Measurements from ENCODE around the gene RFX1. TPM values are rescaled to one million over a fixed set of nuclear protein-coding genes. Genes with fewer than 3 reads are reported as not detected.

RFX1 gene
- total and polyA plus RNA-seq, 2 of the 13 experiments (the other 11 are each of a cell fraction or from before 2014, with no cell fraction given), result 1.1 to 1.3 TPM

DNA sequence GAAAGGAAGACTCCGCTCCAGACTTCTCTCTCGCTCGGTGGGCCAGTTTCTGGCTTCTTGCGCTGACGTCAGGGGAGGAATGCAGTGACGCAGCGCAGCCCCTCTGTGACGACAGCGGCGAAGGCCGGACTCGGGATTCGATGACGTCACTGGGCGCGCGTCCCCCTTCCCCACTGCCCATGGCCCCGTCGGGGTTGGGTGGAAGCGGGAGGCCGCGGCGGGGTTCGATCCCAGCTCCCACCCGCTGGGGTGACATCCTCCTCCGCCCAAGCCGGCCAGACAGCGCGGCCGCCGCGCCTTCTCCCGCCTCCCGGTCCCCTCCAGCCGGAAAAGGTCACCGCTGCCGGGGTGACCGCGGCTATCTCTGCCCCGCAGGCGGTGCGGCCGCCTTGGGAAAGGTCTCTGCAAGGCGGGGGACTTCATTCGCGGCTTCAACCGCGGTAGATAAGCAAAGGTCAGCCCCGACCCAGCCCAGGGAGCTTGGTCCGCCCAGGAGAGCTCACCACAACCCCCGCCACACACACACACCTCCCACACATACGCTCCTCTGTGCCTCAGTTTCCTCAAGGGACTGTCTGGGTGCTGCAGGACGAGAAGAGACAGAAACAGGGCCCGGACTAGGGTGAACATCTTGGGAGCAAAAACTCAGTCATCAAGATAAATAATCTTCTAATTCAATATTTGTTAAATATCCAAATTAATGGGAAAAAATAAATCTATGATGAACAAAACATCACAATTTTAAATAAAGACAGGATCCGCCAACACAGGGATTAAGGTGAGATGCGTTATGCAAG, 844 bp upstream of the RFX1 start (continued):
- TF ChIP-seq, protein P1, sequence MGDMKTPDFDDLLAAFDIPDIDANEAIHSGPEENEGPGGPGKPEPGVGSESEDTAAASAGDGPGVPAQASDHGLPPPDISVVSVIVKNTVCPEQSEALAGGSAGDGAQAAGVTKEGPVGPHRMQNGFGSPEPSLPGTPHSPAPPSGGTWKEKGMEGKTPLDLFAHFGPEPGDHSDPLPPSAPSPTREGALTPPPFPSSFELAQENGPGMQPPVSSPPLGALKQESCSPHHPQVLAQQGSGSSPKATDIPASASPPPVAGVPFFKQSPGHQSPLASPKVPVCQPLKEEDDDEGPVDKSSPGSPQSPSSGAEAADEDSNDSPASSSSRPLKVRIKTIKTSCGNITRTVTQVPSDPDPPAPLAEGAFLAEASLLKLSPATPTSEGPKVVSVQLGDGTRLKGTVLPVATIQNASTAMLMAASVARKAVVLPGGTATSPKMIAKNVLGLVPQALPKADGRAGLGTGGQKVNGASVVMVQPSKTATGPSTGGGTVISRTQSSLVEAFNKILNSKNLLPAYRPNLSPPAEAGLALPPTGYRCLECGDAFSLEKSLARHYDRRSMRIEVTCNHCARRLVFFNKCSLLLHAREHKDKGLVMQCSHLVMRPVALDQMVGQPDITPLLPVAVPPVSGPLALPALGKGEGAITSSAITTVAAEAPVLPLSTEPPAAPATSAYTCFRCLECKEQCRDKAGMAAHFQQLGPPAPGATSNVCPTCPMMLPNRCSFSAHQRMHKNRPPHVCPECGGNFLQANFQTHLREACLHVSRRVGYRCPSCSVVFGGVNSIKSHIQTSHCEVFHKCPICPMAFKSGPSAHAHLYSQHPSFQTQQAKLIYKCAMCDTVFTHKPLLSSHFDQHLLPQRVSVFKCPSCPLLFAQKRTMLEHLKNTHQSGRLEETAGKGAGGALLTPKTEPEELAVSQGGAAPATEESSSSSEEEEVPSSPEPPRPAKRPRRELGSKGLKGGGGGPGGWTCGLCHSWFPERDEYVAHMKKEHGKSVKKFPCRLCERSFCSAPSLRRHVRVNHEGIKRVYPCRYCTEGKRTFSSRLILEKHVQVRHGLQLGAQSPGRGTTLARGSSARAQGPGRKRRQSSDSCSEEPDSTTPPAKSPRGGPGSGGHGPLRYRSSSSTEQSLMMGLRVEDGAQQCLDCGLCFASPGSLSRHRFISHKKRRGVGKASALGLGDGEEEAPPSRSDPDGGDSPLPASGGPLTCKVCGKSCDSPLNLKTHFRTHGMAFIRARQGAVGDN (CRISPR knock-in tag; IDR thresholded peaks at IDR 0.05), result peak; percentile 86
- no peak for TF ChIP-seq HNRNPUL1 (IDR thresholded peaks at IDR 0.05; ENCODE audit: low read depth, low read length)
- TF ChIP-seq, protein P2, sequence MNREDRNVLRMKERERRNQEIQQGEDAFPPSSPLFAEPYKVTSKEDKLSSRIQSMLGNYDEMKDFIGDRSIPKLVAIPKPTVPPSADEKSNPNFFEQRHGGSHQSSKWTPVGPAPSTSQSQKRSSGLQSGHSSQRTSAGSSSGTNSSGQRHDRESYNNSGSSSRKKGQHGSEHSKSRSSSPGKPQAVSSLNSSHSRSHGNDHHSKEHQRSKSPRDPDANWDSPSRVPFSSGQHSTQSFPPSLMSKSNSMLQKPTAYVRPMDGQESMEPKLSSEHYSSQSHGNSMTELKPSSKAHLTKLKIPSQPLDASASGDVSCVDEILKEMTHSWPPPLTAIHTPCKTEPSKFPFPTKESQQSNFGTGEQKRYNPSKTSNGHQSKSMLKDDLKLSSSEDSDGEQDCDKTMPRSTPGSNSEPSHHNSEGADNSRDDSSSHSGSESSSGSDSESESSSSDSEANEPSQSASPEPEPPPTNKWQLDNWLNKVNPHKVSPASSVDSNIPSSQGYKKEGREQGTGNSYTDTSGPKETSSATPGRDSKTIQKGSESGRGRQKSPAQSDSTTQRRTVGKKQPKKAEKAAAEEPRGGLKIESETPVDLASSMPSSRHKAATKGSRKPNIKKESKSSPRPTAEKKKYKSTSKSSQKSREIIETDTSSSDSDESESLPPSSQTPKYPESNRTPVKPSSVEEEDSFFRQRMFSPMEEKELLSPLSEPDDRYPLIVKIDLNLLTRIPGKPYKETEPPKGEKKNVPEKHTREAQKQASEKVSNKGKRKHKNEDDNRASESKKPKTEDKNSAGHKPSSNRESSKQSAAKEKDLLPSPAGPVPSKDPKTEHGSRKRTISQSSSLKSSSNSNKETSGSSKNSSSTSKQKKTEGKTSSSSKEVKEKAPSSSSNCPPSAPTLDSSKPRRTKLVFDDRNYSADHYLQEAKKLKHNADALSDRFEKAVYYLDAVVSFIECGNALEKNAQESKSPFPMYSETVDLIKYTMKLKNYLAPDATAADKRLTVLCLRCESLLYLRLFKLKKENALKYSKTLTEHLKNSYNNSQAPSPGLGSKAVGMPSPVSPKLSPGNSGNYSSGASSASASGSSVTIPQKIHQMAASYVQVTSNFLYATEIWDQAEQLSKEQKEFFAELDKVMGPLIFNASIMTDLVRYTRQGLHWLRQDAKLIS (CRISPR knock-in tag; IDR thresholded peaks at IDR 0.05), result no peak
- TF ChIP-seq NFE2 (CRISPR knock-in tag; IDR thresholded peaks at IDR 0.05), result no peak
- no peak for TF ChIP-seq HCFC1 (IDR thresholded peaks at IDR 0.05; ENCODE audit: low read depth, low read length)
- no peak for TF ChIP-seq ZNF547 (CRISPR knock-in tag; IDR thresholded peaks at IDR 0.05)
- TF ChIP-seq, protein P3, sequence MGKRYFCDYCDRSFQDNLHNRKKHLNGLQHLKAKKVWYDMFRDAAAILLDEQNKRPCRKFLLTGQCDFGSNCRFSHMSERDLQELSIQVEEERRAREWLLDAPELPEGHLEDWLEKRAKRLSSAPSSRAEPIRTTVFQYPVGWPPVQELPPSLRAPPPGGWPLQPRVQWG (CRISPR knock-in tag; IDR thresholded peaks at IDR 0.05; ENCODE audit: borderline replicate concordance, low read depth), result no peak
- peak; percentile 74; the same call in 1 of the 2 replicates for TF ChIP-seq ZNF124 (CRISPR knock-in tag; IDR thresholded peaks at IDR 0.05)
- TF ChIP-seq PHF20 (CRISPR knock-in tag; IDR thresholded peaks at IDR 0.05), result peak; percentile 76
- TF ChIP-seq ZNF747 (CRISPR knock-in tag; IDR thresholded peaks at IDR 0.05; ENCODE audit: borderline replicate concordance), result peak; percentile 76; the same call in 1 of the 2 replicates
- no peak for TF ChIP-seq MIER3 (CRISPR knock-in tag; IDR thresholded peaks at IDR 0.05; ENCODE audit: borderline replicate concordance)
- peak; percentile 30; the same call in 1 of the 2 replicates for TF ChIP-seq ONECUT2 (CRISPR knock-in tag; IDR thresholded peaks at IDR 0.05)
- TF ChIP-seq NR2F2 (IDR thresholded peaks at IDR 0.05; ENCODE audit: borderline replicate concordance, low read depth), result no peak
- TF ChIP-seq, protein P4, sequence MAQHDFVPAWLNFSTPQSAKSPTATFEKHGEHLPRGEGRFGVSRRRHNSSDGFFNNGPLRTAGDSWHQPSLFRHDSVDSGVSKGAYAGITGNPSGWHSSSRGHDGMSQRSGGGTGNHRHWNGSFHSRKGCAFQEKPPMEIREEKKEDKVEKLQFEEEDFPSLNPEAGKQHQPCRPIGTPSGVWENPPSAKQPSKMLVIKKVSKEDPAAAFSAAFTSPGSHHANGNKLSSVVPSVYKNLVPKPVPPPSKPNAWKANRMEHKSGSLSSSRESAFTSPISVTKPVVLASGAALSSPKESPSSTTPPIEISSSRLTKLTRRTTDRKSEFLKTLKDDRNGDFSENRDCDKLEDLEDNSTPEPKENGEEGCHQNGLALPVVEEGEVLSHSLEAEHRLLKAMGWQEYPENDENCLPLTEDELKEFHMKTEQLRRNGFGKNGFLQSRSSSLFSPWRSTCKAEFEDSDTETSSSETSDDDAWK (CRISPR knock-in tag; IDR thresholded peaks at IDR 0.05), result no peak
- peak; percentile 72; the same call in 1 of the 2 replicates for TF ChIP-seq ZNF30 (CRISPR knock-in tag; IDR thresholded peaks at IDR 0.05)
- TF ChIP-seq KLF6 (CRISPR knock-in tag; IDR thresholded peaks at IDR 0.05), result no peak
- peak; percentile 84 for TF ChIP-seq ZMYM3 (CRISPR knock-in tag; IDR thresholded peaks at IDR 0.05)
- TF ChIP-seq PAWR (CRISPR knock-in tag; IDR thresholded peaks at IDR 0.05; ENCODE audit: borderline replicate concordance), result no peak
- peak; percentile 60 for TF ChIP-seq ZSCAN20 (CRISPR knock-in tag; IDR thresholded peaks at IDR 0.05; ENCODE audit: borderline replicate concordance)
